ENCODE results near the gene ASRGL1. TPM values are rescaled to one million over a fixed set of nuclear protein-coding genes. Genes with fewer than 3 reads are reported as not detected.

Gene ASRGL1
- total and polyA plus RNA-seq, 2 donors from 2014 or later, result 62.2 to 85.6 TPM

GRCh38 chr11:62391642-62392425 lies 54.6 kb downstream of the ASRGL1 start:
- Histone ChIP-seq H3K9me3 (ENCODE audit: control insufficient read depth in 2 of 3, insufficient read depth in 1 of 3, low read length in 3 of 3) (no peaks in the 10 kb centered on the region), H3K4me3 (ENCODE audit: low read length in 3 of 3) (no peak overlapping the region), H3K27ac (ENCODE audit: low read depth in 2 of 2, low read length in 2 of 2) (no peak overlapping the region), H3K36me3 (ENCODE audit: control insufficient read depth in 2 of 3, insufficient read depth in 3 of 3, low read length in 3 of 3) (no peaks in the 10 kb centered on the region), H3K27me3 (ENCODE audit: control insufficient read depth, insufficient read depth, low read length) (no peaks in the 10 kb centered on the region), H3K4me1 (ENCODE audit: control insufficient read depth in 2 of 3, insufficient read depth in 2 of 3, low read depth in 1 of 3, low read length in 3 of 3) (peaks cover 0 to 3% (median 0%) of the 10 kb centered on the region in 3 donors), H3K9ac (ENCODE audit: low read length in 3 of 3) (no peak overlapping the region)
- intact Hi-C loops (cut with DNase I), result loop anchor here (10.0 kb wide), 1 partner anchor 303 kb away; no protein-coding TSS in a partner anchor
- FAIRE-seq (no peak), DNase-seq (no peak)
- TF ChIP-seq CTCF (IDR thresholded peaks at IDR 0.05; ENCODE audit: borderline replicate concordance, extremely low read depth, insufficient read depth), result no peak

- no peaks in the 10 kb centered on the region for H3K27me3 ChIP-seq (ENCODE audit: control insufficient read depth, insufficient read depth, low read length)
- H3K9ac ChIP-seq (ENCODE audit: low read length in 3 of 3), result no peak overlapping the region
- no peak overlapping the region for H3K27ac ChIP-seq (ENCODE audit: low read depth in 2 of 2, low read length in 2 of 2)
- intact Hi-C loops (cut with DNase I), result loop anchor here (10.0 kb wide), 1 partner anchor 302 kb away; no protein-coding TSS in a partner anchor
- H3K9me3 ChIP-seq (ENCODE audit: control insufficient read depth in 2 of 3, insufficient read depth in 1 of 3, low read length in 3 of 3), result no peaks in the 10 kb centered on the region
- peaks cover 0 to 3% (median 0%) of the 10 kb centered on the region in 3 donors for H3K4me1 ChIP-seq (ENCODE audit: control insufficient read depth in 2 of 3, insufficient read depth in 2 of 3, low read depth in 1 of 3, low read length in 3 of 3)
- FAIRE-seq (no peak), DNase-seq (no peak)
- no peak for TF ChIP-seq CTCF (IDR thresholded peaks at IDR 0.05; ENCODE audit: borderline replicate concordance, extremely low read depth, insufficient read depth)
- no peaks in the 10 kb centered on the region for H3K36me3 ChIP-seq (ENCODE audit: control insufficient read depth in 2 of 3, insufficient read depth in 3 of 3, low read length in 3 of 3)
- no peak overlapping the region for H3K4me3 ChIP-seq (ENCODE audit: low read length in 3 of 3)
Measured at GRCh38 chr11:62392506-62392905, 55.3 kb downstream of the ASRGL1 start.

- FAIRE-seq (no peak), DNase-seq (no peak)
- no peaks in the 10 kb centered on the region for H3K9me3 ChIP-seq (ENCODE audit: control insufficient read depth in 2 of 3, insufficient read depth in 1 of 3, low read length in 3 of 3)
- intact Hi-C loops (cut with DNase I), result loop anchor here (10.0 kb wide), 1 partner anchor 302 kb away; no protein-coding TSS in a partner anchor
- H3K4me3 ChIP-seq (ENCODE audit: low read length in 3 of 3), result no peak overlapping the region
- H3K27ac ChIP-seq (ENCODE audit: low read depth in 2 of 2, low read length in 2 of 2), result no peak overlapping the region
- H3K27me3 ChIP-seq (ENCODE audit: control insufficient read depth, insufficient read depth, low read length), result no peaks in the 10 kb centered on the region
- H3K4me1 ChIP-seq (ENCODE audit: control insufficient read depth in 2 of 3, insufficient read depth in 2 of 3, low read depth in 1 of 3, low read length in 3 of 3), result peaks cover 0 to 5% (median 0%) of the 10 kb centered on the region in 3 donors
- no peak overlapping the region for H3K9ac ChIP-seq (ENCODE audit: low read length in 3 of 3)
- TF ChIP-seq CTCF (IDR thresholded peaks at IDR 0.05; ENCODE audit: borderline replicate concordance, extremely low read depth, insufficient read depth), result no peak
- H3K36me3 ChIP-seq (ENCODE audit: control insufficient read depth in 2 of 3, insufficient read depth in 3 of 3, low read length in 3 of 3), result no peaks in the 10 kb centered on the region
Measured at GRCh38 chr11:62393061-62393611, 55.9 kb downstream of the ASRGL1 start.
